Measurements from ENCODE around the gene DST.

Gene DST

DNA sequence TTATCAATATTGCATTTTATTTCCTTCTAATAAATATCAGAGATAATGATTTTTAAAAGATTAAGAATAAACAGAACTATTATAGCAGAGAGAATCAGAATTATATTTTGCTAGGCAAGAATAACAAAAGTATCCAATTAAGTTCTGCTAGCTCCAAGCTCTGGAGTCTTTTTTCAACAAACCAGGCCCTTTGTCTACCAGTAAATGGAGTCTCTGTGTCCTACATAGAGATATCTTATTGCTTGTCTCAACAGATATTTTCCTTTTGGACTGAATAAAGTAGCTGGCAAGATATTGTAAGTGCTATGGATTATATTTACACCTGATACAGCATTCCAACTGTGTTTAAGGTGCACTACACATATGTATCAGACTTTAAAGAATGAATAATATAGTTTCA lies 107.1 kb downstream of the DST start:
- peaks cover 3 to 16% (median 10%) of the 10 kb centered on the region in 4 experiments for H3K4me1 ChIP-seq (ENCODE audit: control extremely low read depth in 1 of 4, control insufficient read depth in 4 of 4, insufficient read depth in 4 of 4, low read length in 3 of 4)
- POLR2A ChIA-PET = no interaction called here
- DNase-seq = no peak
- peaks cover 7 to 28% (median 13%) of the 10 kb centered on the region in 4 experiments for H3K36me3 ChIP-seq (ENCODE audit: control insufficient read depth in 4 of 4, insufficient read depth in 4 of 4, low read length in 3 of 4)
- H3K27ac ChIP-seq (ENCODE audit: insufficient read depth in 1 of 2, low read depth in 1 of 2, low read length in 2 of 2, poor library complexity in 1 of 2, severe bottlenecking in 2 of 2) = no peak overlapping the region
- H3K4me3 ChIP-seq (ENCODE audit: control insufficient read depth in 1 of 7, extremely low read depth in 1 of 7, insufficient read depth in 4 of 7, low read depth in 2 of 7, low read length in 6 of 7) = no peak overlapping the region
- no peaks in the 10 kb centered on the region for H3K9me3 ChIP-seq (ENCODE audit: control extremely low read depth in 1 of 5, control insufficient read depth in 4 of 5, insufficient read depth in 2 of 5, low read depth in 1 of 5, low read length in 4 of 5)
- CTCF ChIA-PET = no interaction called here
- no peaks in the 10 kb centered on the region for H3K27me3 ChIP-seq (replicated peaks in 2 of 5; ENCODE audit: control insufficient read depth in 4 of 5, insufficient read depth in 5 of 5, low read length in 4 of 5)

DNA sequence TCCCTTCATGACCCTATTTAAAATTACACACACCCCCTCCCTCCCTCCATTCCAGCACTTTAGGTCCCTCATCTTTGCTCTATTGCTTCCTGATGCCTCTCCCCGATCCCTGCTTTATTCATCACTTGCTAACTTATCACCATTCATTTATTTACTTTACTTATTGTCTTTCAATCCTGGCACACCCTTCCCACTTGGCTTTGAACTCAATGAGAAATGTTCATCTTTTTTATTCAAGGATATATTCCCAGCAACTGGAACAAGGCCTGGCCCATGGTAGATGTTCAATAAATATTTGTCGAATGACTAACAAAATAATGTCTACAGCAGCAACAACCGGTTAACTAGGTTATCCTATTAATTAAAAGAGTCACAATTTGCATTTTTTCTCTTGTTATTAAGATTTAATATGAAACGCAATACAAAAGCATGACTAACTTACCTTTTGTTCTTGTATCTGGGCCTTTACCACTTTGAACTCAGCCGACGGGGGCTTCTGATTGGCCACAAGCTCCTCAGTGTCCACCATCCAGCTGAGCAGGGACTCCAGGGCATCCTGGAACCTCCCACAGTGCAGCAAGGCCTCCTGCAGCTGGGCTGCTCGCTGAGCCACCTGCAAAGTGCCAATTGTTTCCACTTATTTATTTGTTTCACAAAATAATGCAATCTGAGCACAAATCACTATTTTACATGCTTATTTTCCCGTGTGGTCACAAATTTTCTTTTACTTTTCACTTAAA lies 107.8 kb downstream of the DST start:
- POLR2A ChIA-PET = no interaction called here
- 100% methylated on average over 4 of the region's 8 CpGs for WGBS (ENCODE audit: insufficient coverage)
- H3K4me1 ChIP-seq (ENCODE audit: control extremely low read depth in 1 of 4, control insufficient read depth in 4 of 4, insufficient read depth in 4 of 4, low read length in 3 of 4) = peaks cover 0 to 8% (median 2%) of the 10 kb centered on the region in 4 experiments
- CTCF ChIA-PET = no interaction called here
- H3K9me3 ChIP-seq (ENCODE audit: control extremely low read depth in 1 of 5, control insufficient read depth in 4 of 5, insufficient read depth in 2 of 5, low read depth in 1 of 5, low read length in 4 of 5) = no peaks in the 10 kb centered on the region
- H3K4me3 ChIP-seq (ENCODE audit: control insufficient read depth in 1 of 7, extremely low read depth in 1 of 7, insufficient read depth in 4 of 7, low read depth in 2 of 7, low read length in 6 of 7) = no peak overlapping the region
- no peak overlapping the region for H3K27ac ChIP-seq (ENCODE audit: insufficient read depth in 1 of 2, low read depth in 1 of 2, low read length in 2 of 2, poor library complexity in 1 of 2, severe bottlenecking in 2 of 2)
- H3K36me3 ChIP-seq (ENCODE audit: control insufficient read depth in 4 of 4, insufficient read depth in 4 of 4, low read length in 3 of 4) = peaks cover 7 to 28% (median 14%) of the 10 kb centered on the region in 4 experiments
- DNase-seq = no peak
- no peaks in the 10 kb centered on the region for H3K27me3 ChIP-seq (replicated peaks in 2 of 5; ENCODE audit: control insufficient read depth in 4 of 5, insufficient read depth in 5 of 5, low read length in 4 of 5)

DNA sequence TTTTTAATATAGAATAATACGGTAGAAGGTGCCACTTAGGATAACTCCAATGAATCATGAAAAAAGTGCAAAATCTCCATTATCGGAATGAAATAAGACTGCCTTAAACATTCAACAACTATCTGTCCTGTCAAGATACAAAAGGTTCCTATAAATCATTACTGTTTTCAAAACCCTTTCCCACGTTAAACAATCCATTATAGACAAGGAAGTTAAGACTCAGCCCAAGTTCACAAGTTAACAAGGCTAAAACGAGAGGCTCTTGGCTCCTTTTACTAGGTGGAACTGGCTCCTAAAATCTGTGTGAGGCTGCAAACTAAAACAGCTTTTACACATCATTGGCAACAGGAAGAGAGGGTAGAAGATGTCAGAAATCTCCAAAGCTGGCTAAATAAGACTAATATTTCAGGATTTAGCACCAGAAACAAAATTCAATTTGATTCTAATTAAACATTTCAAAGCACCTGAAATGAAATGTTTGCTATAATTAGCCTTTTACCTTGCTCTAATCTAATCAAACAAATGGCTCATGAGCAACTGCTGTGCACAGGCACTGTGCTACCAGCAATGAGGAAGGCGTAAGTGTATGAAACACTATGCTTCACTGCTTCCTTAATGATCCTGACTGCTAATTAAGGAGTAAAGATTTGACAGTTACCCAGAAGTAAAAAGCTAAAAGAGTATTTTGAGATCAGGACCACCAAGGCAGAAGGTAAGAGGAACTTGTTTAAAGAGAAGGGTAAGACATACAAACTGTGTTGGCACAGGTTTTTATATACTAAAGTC lies 109.7 kb downstream of the DST start:
- WGBS (ENCODE audit: insufficient coverage) = 80% methylated on average over 4 of the region's 5 CpGs
- ChIA-PET CTCF (interaction anchor here (0.7 kb wide), 1 partner anchor 12 kb away, joined by 3 read pairs; no protein-coding TSS in a partner anchor), POLR2A (no interaction called here)
- no peak for DNase-seq
- Histone ChIP-seq H3K27me3 (replicated peaks in 2 of 5; ENCODE audit: control insufficient read depth in 4 of 5, insufficient read depth in 5 of 5, low read length in 4 of 5) (no peaks in the 10 kb centered on the region), H3K4me3 (ENCODE audit: control insufficient read depth in 1 of 7, extremely low read depth in 1 of 7, insufficient read depth in 4 of 7, low read depth in 2 of 7, low read length in 6 of 7) (no peak overlapping the region), H3K36me3 (ENCODE audit: control insufficient read depth in 4 of 4, insufficient read depth in 4 of 4, low read length in 3 of 4) (peaks cover 7 to 31% (median 17%) of the 10 kb centered on the region in 4 experiments), H3K4me1 (ENCODE audit: control extremely low read depth in 1 of 4, control insufficient read depth in 4 of 4, insufficient read depth in 4 of 4, low read length in 3 of 4) (no peaks in the 10 kb centered on the region), H3K27ac (ENCODE audit: insufficient read depth in 1 of 2, low read depth in 1 of 2, low read length in 2 of 2, poor library complexity in 1 of 2, severe bottlenecking in 2 of 2) (no peak overlapping the region), H3K9me3 (ENCODE audit: control extremely low read depth in 1 of 5, control insufficient read depth in 4 of 5, insufficient read depth in 2 of 5, low read depth in 1 of 5, low read length in 4 of 5) (no peaks in the 10 kb centered on the region)

DNA sequence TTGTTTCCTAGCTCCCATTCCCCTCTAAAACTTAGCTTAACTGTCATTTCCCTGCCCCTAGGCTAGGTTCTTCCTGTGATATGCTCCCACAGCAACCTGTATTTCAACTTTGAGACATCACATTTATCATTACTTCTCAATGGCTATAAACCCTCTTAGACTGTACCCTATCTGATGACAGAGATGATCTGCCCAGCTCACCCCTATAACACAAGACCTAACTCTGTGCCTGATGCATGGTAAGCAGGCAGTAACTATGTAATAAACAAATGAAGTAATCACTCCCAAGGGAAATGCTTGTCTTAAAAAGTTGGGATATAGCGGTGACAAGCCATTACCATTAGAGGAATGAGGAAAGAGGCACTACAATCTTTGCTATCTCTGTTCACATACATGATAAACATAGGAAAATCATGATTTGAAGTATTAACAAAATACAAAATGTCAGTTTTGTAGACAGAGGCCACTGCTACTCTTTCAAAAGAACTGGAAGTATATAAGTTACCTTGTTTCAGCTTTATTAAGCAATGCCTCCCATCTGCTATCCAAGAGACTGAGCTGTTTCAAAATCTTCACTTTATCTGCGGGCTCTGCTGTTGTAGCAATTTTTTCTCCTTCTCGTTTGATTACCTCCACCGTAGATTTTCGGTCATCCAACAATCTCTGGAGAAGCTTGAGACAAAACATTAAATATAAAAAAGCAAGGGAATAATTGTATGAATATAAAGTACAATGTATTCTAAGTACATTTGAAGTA lies 110.7 kb downstream of the DST start:
- Histone ChIP-seq H3K4me1 (ENCODE audit: control extremely low read depth in 1 of 4, control insufficient read depth in 4 of 4, insufficient read depth in 4 of 4, low read length in 3 of 4) (no peaks in the 10 kb centered on the region), H3K36me3 (ENCODE audit: control insufficient read depth in 4 of 4, insufficient read depth in 4 of 4, low read length in 3 of 4) (peaks cover 9 to 31% (median 20%) of the 10 kb centered on the region in 4 experiments), H3K4me3 (ENCODE audit: control insufficient read depth in 1 of 7, extremely low read depth in 1 of 7, insufficient read depth in 4 of 7, low read depth in 2 of 7, low read length in 6 of 7) (no peak overlapping the region), H3K27me3 (replicated peaks in 2 of 5; ENCODE audit: control insufficient read depth in 4 of 5, insufficient read depth in 5 of 5, low read length in 4 of 5) (no peaks in the 10 kb centered on the region), H3K9me3 (ENCODE audit: control extremely low read depth in 1 of 5, control insufficient read depth in 4 of 5, insufficient read depth in 2 of 5, low read depth in 1 of 5, low read length in 4 of 5) (no peaks in the 10 kb centered on the region), H3K27ac (ENCODE audit: insufficient read depth in 1 of 2, low read depth in 1 of 2, low read length in 2 of 2, poor library complexity in 1 of 2, severe bottlenecking in 2 of 2) (no peak overlapping the region)
- ChIA-PET POLR2A (no interaction called here), CTCF (interaction anchor here (0.8 to 1.4 kb wide), 2 partner anchors 39 to 65 kb away, joined by 3 read pairs; no protein-coding TSS in a partner anchor)
- DNase-seq = no peak
- WGBS (ENCODE audit: insufficient coverage) = no CpG with 5 or more reads among the region's 5 CpGs

DNA sequence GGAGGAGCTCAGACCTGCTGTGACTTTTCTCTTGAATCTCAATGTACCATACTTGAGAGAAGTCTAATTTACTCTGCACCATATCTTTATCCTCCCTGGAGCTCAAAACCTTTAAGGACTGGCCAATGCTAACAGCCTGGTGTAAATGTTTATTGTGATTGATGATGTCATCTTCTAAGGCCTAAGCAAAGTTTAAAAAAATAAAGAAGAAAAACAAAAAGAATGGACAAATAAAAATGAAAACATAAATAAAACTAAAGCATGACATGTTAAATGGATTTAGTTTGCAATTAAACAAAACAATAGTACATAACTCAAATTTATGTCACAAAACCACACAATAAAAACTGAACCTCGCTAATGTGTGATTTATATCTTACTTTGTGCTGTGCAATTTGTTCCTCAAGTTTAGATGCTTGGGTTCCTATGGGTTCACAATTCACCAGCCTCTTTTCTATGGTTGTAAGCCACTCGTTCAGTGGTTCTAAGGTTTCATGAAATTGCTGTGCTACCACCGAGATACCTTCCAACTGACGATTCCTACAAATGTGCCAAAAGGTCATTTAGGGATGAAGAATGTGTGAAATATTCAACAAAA lies 113.0 kb downstream of the DST start:
- WGBS (ENCODE audit: insufficient coverage) = 100% methylated on average over 2 of the region's 4 CpGs
- ChIA-PET CTCF (no interaction called here), POLR2A (no interaction called here)
- Histone ChIP-seq H3K4me1 (ENCODE audit: control extremely low read depth in 1 of 4, control insufficient read depth in 4 of 4, insufficient read depth in 4 of 4, low read length in 3 of 4) (no peaks in the 10 kb centered on the region), H3K9me3 (ENCODE audit: control extremely low read depth in 1 of 5, control insufficient read depth in 4 of 5, insufficient read depth in 2 of 5, low read depth in 1 of 5, low read length in 4 of 5) (no peaks in the 10 kb centered on the region), H3K27me3 (replicated peaks in 2 of 5; ENCODE audit: control insufficient read depth in 4 of 5, insufficient read depth in 5 of 5, low read length in 4 of 5) (no peaks in the 10 kb centered on the region), H3K36me3 (ENCODE audit: control insufficient read depth in 4 of 4, insufficient read depth in 4 of 4, low read length in 3 of 4) (peaks cover 15 to 28% (median 22%) of the 10 kb centered on the region in 4 experiments), H3K27ac (ENCODE audit: insufficient read depth in 1 of 2, low read depth in 1 of 2, low read length in 2 of 2, poor library complexity in 1 of 2, severe bottlenecking in 2 of 2) (no peak overlapping the region), H3K4me3 (ENCODE audit: control insufficient read depth in 1 of 7, extremely low read depth in 1 of 7, insufficient read depth in 4 of 7, low read depth in 2 of 7, low read length in 6 of 7) (no peak overlapping the region)
- DNase-seq = no peak

DNA sequence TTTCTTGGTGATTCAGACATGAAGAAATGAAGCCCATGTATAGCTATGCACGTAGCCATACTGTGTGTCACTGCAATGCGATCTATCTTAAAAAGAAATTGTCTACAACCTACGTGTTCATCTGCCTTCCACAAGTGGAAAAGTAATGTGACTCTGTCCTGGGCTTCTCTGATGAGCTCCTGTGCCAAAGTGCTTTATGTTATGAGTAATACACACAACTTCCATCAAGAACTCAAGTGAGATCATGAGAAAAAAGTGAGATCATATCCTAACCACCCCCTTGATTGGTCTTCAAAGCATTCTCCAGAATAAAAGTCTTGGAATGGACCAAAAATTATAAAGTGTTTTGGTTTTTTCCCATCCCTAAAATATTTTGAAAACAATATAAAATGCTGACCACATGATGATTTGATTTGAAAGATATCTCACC lies 114.3 kb downstream of the DST start:
- WGBS (ENCODE audit: insufficient coverage) = 100% methylated on average over 3 of the region's 3 CpGs
- no peaks in the 10 kb centered on the region for H3K4me1 ChIP-seq (ENCODE audit: control extremely low read depth in 1 of 4, control insufficient read depth in 4 of 4, insufficient read depth in 4 of 4, low read length in 3 of 4)
- no peak for DNase-seq
- H3K27me3 ChIP-seq (replicated peaks in 2 of 5; ENCODE audit: control insufficient read depth in 4 of 5, insufficient read depth in 5 of 5, low read length in 4 of 5) = no peaks in the 10 kb centered on the region
- H3K36me3 ChIP-seq (ENCODE audit: control insufficient read depth in 4 of 4, insufficient read depth in 4 of 4, low read length in 3 of 4) = peaks cover 13 to 28% (median 20%) of the 10 kb centered on the region in 4 experiments
- no peak overlapping the region for H3K4me3 ChIP-seq (ENCODE audit: control insufficient read depth in 1 of 7, extremely low read depth in 1 of 7, insufficient read depth in 4 of 7, low read depth in 2 of 7, low read length in 6 of 7)
- no peak overlapping the region for H3K27ac ChIP-seq (ENCODE audit: insufficient read depth in 1 of 2, low read depth in 1 of 2, low read length in 2 of 2, poor library complexity in 1 of 2, severe bottlenecking in 2 of 2)
- H3K9me3 ChIP-seq (ENCODE audit: control extremely low read depth in 1 of 5, control insufficient read depth in 4 of 5, insufficient read depth in 2 of 5, low read depth in 1 of 5, low read length in 4 of 5) = no peaks in the 10 kb centered on the region
- POLR2A ChIA-PET = no interaction called here
- CTCF ChIA-PET = no interaction called here

All from common myeloid progenitor, CD34-positive (primary cell).